Frontal cortex (tissue), 4 donors: ENCODE measurements around the gene ZNF830. TPM values are rescaled to one million over a fixed set of nuclear protein-coding genes. Genes with fewer than 3 reads are reported as not detected.
A peak's percentile ranks its signal among the peaks of the same experiment; 100 is the strongest.
"Not testable (repeated sequence)": the region's sequence is repeated elsewhere in the genome, so short reads cannot be mapped to it uniquely, and the experiment has no call there.

Experiments used
- DNase-seq, 2 donors: peaks; one replicate each; pipeline ENCODE4 v3.0.0; 2012; ENCODE audit warnings: low spot score in 2 of 2
- FAIRE-seq: peaks from 2 replicates; lab custom pipeline; 2012; peaks lifted over from hg19 to GRCh38; lab: Jason Lieb, UNC
- total RNA-seq: library from RNA; depleted of rRNA; stranded (reverse); fragments of >200 nt; gene quantifications from one replicate; pipeline ENCODE4 v1.2.3, GENCODE V29; 2014
- donor health status: control.
- donor health status: control.
- donor health status: control.

The ZNF830 gene
- total RNA-seq, 1 donor from 2014 or later, result 22.8 TPM

DNA sequence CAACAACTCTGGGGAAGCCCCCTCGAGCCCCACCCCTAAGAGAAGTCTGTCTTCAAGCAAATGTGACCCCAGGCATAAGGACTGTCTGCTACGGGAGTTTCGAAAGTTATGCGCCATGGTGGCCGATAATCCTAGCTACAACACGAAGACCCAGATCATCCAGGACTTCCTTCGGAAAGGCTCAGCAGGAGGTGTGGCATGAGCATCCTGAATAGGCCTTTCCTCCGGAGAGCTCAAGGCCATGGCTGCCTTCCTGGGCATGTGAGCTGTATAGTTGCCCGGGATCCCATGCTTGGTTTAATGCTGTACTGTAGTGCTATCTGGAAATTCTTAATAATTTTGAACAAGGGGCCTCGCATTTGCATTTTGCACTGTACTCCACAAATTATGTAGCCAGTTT lies 28.1 kb downstream of the ZNF830 start:
- FAIRE-seq (no peak), DNase-seq (no peak)

DNA sequence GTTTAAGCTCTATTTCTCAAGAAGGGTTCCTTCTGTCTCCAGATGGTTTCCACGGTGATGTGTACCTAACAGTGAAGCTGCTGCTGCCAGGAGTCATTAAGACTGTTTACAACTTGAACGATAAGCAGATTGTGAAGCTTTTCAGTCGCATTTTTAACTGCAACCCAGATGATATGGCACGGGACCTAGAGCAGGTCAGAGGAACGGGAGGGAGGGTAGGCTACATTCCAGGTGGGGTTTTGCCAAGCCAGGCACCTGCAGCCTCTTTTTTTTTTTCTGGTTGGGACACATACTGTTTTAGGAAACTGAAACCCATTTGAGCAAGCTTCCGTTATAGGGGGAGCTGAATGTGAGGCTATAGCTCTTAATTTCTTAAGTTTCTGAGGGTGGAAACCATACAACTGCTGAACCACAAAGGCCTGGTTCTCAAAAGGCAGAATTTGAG lies 29.6 kb downstream of the ZNF830 start:
- DNase-seq (no peak), FAIRE-seq (no peak)

DNA sequence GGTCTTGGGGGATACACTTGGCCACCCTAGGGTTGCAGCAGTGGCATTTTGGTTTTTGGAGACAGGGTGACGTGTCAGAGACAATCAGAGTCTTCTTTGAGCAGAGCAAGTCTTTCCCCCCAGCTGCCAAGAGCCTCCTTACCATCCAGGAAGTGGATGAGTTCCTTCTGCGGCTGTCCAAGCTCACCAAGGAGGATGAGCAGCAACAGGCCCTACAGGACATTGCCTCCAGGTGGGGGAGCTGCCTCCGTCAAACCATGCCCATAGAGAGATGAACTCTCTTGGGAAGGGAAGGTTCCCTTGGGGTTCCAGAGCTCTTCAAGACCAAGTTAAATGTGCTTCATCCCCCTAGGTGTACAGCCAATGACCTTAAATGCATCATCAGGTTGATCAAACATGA lies 30.3 kb downstream of the ZNF830 start:
- FAIRE-seq, result no peak
- DNase-seq, result no peak

DNA sequence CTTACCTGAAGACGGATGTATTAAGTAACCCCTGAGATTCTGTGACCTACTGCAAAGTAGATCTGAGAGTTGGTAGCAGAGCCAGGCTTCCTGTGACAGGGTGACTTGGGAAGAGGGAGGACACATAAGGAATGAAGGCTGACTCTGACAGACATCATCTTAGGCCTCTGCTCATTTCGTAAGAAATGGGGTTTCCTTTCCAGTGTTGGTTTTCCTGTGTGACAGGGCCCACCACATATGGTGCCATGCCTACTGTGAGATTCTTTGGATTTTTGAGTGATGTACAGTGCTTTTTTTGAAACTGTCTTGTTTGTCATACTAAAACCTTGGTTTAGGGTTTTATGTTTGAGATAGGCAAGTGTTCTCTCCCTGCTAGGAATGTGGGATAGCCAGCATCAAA lies 31.7 kb downstream of the ZNF830 start:
- FAIRE-seq, result no peak

DNA sequence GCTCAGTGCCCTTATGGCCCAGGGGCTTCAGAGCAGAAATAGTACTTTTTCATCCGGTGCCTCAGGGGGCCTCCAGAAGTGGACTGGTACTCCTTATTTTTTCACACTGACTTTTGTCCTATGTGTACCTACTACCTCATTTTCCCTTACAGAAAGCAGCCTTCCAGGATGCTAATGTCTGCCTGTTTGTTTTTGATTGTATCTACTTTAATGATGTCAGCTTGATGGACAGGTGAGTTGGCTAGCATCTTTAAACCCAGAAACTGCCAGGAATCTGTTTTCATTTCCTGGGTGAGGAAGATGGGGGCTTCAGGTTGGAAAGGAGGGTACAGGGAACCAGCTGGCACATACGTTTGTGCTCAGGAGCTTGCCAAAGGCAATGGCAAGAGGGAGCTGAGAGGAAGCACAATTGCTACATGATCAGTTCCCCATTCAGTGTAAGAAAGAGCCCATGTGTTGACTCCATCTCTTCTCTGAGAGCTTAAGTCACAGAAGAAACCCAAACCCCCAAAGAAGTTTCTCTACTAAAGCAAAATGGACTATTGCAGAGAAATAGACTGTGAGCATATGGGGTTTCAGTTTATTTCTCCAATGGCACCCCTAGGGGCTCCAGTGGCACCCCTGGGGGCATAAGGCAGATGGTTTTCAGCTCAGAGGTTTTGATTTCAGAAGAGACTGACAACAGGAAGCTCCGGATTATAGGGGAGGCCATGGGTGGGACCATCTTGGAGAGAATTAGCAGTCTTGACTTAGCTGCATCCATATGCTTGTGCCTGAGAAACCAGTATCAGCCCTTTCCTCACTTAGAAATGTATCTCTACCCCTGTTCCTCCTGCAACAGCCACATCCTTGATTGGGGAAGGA lies 35.3 kb downstream of the ZNF830 start:
- DNase-seq, result no peak
- FAIRE-seq, result no peak

More for the DNA sequence above, 31.7 kb downstream of the ZNF830 start:
- DNase-seq, result no peak

DNA sequence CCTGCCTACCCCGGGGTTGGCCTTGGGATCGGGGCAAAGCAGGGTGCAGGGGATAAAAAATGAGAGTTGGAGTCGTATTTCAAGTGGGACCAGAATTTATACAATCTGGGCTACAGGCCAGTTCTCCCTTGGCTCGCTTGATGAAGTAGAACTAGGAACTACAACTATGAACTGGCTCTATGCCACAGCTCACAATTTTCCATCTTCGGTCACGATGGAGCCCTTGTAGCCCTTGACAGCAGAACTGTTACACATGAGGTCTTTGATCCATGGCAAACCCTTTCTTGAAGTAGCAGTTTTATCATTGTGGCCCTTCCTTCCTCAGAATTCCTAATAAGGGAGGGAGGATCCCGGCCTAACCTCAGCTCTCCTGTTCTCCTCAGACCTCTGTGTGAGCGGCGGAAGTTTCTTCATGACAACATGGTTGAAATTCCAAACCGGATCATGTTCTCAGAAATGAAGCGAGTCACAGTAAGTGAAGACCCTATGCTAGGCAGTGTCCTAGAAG lies 36.1 kb downstream of the ZNF830 start:
- DNase-seq (no peak), FAIRE-seq (no peak)

DNA sequence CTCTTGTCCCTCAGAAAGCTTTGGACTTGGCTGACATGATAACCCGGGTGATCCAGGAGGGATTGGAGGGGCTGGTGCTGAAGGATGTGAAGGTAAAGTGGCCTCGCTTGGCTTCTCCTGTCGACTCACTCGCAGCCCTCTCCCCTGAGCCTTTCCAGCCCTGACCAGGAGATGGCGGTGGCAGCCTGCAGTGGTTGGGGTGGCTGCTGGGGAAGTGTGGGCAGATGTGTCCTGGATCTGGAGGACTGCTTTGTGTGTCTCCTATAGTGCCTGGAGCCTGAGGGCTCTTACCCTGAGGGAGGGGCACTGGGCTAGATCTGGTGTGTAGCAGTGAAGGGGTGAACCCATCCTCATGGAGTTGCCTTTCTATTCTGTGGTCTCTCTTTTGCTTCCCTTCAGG lies 36.9 kb downstream of the ZNF830 start:
- FAIRE-seq, result no peak

DNA sequence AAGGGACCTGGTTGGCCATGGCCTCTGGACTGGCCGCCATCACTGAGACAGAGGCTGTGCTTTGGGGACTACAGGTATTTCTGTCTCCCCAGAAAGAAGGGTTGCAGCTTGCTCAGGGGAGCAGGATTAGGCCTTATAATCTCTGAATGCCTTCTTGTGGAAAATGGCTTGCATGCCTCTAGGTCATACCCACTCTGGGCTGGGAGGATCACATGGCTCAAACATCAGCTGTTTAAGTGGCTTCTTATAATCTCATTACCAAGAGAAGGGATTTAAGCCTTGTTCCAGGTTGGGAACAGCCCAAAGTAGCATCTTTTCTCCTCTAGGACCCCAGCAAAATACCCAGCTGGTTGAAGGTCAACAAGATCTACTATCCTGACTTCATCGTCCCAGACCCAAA lies 38.1 kb downstream of the ZNF830 start:
- no peak for DNase-seq
- no peak for FAIRE-seq

More for the DNA sequence above, 36.9 kb downstream of the ZNF830 start:
- DNase-seq, result peak; percentile 59 to 76

DNA sequence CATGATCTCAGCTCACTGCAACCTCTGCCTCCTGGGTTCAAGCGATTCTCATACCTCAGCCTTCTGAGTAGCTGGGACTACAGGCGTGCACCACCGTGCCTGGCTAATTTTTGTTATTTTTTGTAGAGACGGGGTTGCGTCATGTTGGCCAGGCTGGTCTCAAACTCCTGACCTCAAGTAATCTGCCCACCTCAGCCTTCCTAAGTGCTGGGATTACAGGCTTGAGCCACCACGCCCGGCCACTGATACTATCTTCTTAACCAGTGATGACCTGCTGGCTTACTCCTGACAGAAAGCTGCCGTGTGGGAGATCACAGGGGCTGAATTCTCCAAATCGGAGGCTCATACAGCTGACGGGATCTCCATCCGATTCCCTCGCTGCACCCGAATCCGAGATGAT lies 39.6 kb downstream of the ZNF830 start:
- not testable (repeated sequence) for FAIRE-seq, DNase-seq

DNA sequence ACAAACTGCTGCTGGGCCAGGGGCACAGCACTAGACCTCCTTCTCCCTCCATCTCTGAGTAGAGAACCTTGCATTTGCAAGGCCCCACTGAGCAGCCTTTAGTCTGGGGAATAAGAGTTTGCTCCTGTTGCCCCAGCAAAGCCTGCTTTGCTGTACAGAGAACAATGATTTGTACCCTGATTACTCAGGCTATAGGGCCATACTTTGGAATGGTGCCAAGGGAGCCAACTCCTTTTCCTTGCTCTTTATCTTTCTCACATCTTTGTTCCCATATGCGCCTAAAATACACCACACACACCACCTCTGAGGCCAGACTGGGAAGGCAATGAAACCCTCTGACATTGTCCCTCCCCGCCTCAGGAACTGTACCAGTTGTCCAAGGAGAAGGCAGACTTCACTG lies 40.2 kb downstream of the ZNF830 start:
- FAIRE-seq (no peak), DNase-seq (no peak)

DNA sequence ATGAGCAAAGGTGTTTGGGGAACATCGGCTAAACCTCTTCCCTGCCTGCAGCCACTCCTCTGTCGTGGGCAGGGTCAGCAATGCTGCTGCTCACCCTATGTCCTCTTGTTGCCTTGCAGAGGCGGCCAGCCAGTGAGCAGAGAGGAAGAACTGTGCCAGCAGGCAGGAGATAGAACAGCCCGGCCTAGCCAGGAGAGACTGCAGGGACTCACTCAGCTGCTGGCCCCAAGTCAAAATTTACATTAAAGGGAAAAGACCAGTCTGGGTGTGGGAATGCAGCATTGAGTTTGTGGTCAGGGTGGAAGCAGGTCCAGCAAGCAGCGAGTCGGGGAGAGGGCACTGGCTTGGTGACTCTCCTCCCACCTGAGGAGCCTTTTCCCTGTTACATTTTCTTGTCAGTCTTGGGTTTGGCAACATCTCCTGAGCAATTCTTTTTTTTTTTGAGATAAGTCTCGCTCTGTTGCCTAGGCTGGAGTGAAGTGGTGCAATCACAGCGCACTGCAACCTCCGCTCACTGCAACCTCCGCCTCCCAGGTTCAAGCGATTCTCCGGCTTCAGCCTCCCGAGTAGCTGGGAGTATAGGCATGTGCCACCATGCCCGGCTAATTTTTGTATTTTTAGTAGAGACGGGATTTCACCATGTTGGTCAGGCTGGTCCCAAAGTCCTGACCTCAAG lies 41.7 kb downstream of the ZNF830 start:
- no peak for FAIRE-seq
- DNase-seq, result no peak

DNA sequence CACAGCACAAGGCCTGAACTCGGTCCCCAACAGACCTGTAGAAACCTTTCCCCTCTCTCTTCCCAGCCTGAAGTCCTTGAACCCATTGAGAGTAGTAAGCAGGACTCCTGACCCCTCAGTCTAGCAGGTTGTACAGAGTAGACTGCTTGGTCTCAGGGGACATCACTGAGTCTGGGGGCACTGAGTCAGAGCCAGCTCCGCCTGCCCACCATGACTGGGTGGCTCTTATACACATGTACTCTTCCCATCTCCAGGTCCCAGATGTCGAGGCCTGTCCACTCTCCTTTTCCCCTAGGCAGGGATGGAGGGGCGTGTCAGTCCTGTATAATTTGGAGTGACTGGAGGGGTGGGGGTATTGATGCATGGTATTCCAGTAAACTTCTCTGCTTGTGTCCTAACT lies 42.4 kb downstream of the ZNF830 start:
- no peak for FAIRE-seq
- DNase-seq, result no peak

DNA sequence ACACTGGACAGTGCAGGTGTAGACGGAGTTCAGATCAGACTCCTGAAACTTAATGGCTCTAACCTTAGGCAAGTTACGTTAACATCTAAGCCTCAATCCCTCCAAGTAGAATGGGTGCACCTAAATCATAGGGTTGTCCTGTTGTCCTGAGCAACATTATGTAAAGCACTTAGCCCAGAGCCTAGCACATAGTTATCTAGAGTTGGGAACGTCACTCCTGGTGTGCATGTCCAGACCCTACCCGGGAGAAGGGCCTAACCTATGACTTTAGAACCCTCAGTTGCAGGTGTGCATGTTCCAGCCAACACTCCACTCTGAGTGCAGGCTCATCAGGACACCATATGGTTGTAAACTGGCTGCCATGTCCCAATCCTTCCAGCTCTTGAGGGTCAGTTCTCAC lies 45.0 kb downstream of the ZNF830 start:
- no peak for DNase-seq
- FAIRE-seq, result no peak

DNA sequence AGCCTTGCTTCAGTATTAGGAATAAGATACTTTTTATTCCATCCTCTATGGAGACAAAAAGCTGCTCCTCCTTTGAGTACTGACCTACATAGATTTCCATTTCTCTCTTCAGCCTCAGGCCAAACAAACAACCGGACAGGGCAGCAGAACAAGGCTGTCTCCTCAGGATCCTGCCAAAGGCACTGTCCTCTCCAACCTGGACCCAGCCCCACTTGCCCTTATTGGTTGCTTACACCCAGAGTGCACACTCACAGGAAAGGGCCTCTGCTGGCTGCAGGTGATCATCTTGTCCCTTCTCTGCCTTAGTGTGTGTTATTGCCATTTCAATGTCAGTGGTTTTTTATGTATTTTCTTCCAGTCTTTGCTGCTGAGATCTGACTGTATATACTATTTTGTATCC lies 45.6 kb downstream of the ZNF830 start:
- no peak for DNase-seq
- no peak for FAIRE-seq

DNA sequence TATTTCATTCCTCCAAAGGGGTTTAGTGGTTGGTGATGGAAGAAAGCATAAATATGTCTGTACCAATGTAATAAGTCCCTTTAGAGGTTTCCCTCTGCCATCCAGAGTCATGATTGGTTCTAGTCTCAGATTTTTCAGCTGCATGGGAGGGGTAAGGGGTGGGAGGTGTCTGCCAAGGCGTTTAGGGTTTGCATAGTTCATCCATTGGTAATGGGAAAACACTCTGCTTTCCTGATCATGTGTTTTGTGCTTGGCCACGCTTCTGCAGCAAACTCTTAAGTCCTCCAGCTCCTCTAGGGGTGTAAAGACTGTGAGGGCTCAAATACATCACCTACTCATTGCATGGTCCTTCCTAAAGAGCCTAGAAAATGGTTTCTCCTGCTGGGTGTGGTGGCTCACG lies 48.8 kb downstream of the ZNF830 start:
- DNase-seq (no peak), FAIRE-seq (no peak)

DNA sequence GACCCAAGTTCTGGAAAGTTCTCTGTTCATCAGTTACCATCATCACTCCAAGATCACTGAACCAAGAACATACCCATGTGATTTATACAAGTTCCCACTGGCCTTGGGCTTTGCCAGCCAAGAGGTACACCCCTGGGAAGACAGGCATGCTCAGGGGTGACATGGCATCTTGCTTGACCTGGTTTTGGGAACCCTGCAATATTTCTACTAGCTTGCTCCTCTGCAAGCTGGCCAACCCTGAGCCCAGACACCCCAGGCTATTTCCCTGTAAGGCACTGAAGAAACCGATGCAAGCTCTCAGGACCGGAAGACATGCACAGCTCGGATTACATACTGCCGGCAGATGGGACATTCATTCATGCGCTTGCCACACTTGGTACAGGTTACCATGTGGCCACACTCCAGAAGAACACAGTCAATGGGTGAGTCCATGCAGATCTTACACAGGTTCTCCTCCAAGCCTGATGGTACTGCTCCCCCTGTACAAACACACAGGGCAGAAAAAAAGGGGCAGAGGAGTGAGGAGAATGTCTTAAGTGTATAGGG lies 50.4 kb downstream of the ZNF830 start:
- no peak for FAIRE-seq
- no peak for DNase-seq

Other genes starting within 250 kb of the ZNF830 start
- 2.9 TPM for gene CCT6B, start 80 bp upstream of the ZNF830 start, total RNA-seq
- gene LIG3, start 19.0 kb downstream of the ZNF830 start, total RNA-seq, result 26.5 TPM
- gene RFFL, start 102.2 kb downstream of the ZNF830 start, total RNA-seq, result 5.3 TPM
- 9.8 TPM for gene RAD51D, start 158.3 kb downstream of the ZNF830 start, total RNA-seq
- gene FNDC8, start 160.1 kb downstream of the ZNF830 start, total RNA-seq, result not detected
- 19.2 TPM for gene NLE1, start 180.8 kb downstream of the ZNF830 start, total RNA-seq
- under 0.01 TPM for gene UNC45B, start 186.3 kb downstream of the ZNF830 start, total RNA-seq
- gene SLC35G3, start 232.9 kb downstream of the ZNF830 start, total RNA-seq, result not detected